Glutamatergic neuron (in vitro differentiated cells): Measurements from ENCODE around the gene ZFAND4. TPM values are rescaled to one million over a fixed set of nuclear protein-coding genes. Genes with fewer than 3 reads are reported as not detected.
"Not testable (repeated sequence)": the region's sequence is repeated elsewhere in the genome, so short reads cannot be mapped to it uniquely, and the experiment has no call there.

ENCODE experiments used
- DNase-seq: peaks from one replicate; pipeline ENCODE4 v3.0.0; 2022
- H3K27ac Mint-ChIP-seq: one replicate; pipeline ENCODE4 v1.8.0; 2020; ENCODE audit warnings: mild to moderate bottlenecking, mixed read lengths, inconsistent platforms; ENCODE audit not compliant: unreplicated experiment
- H3K27me3 Mint-ChIP-seq: one replicate; pipeline ENCODE4 v1.8.0; 2020; ENCODE audit warnings: mild to moderate bottlenecking, moderate library complexity, mixed read lengths, inconsistent platforms; ENCODE audit not compliant: unreplicated experiment
- H3K36me3 Mint-ChIP-seq: one replicate; pipeline ENCODE4 v1.8.0; 2020; ENCODE audit warnings: mild to moderate bottlenecking, mixed read lengths, inconsistent platforms; ENCODE audit not compliant: unreplicated experiment
- H3K4me1 Mint-ChIP-seq: one replicate; pipeline ENCODE4 v1.8.0; 2020; ENCODE audit warnings: mild to moderate bottlenecking, low read depth, mixed read lengths, inconsistent platforms; ENCODE audit not compliant: unreplicated experiment
- H3K4me3 Mint-ChIP-seq: one replicate; pipeline ENCODE4 v1.8.0; 2020; ENCODE audit warnings: mild to moderate bottlenecking, mixed read lengths, inconsistent platforms; ENCODE audit not compliant: unreplicated experiment
- H3K9me3 Mint-ChIP-seq: one replicate; pipeline ENCODE4 v1.8.0; 2020; ENCODE audit warnings: mild to moderate bottlenecking, moderate library complexity, mixed read lengths, inconsistent platforms; ENCODE audit not compliant: unreplicated experiment
- long read RNA-seq: library from polyadenylated mRNA; unstranded; transcript quantifications from one replicate; pipeline ENCODE4 v2.0.0, GENCODE V29; 2020; ENCODE audit not compliant: unreplicated experiment
- total RNA-seq: library from RNA; stranded (reverse); fragmentation: NEBNext Ultra II Directional; extraction: Animal tissue kit (Norgen Biotek cat#: 25700); gene quantifications from one replicate; pipeline ENCODE4 v1.2.1, GENCODE V29; 2021; ENCODE audit not compliant: unreplicated experiment
- TF ChIP-seq, protein P1 (sequence below): fragments of 200-600 bp; sonication (generic); IDR thresholded peaks from one replicate; pipeline ENCODE4 v1.5.0; 2021; ENCODE audit not compliant: partially characterized antibody, unreplicated experiment

ZFAND4 gene
- 33.0 TPM for total RNA-seq
- long read RNA-seq, partial matches to known transcripts: 3 of 8 reads
- long read RNA-seq, other reads (novel, unspliced or antisense): 5 of 8 reads

DNA sequence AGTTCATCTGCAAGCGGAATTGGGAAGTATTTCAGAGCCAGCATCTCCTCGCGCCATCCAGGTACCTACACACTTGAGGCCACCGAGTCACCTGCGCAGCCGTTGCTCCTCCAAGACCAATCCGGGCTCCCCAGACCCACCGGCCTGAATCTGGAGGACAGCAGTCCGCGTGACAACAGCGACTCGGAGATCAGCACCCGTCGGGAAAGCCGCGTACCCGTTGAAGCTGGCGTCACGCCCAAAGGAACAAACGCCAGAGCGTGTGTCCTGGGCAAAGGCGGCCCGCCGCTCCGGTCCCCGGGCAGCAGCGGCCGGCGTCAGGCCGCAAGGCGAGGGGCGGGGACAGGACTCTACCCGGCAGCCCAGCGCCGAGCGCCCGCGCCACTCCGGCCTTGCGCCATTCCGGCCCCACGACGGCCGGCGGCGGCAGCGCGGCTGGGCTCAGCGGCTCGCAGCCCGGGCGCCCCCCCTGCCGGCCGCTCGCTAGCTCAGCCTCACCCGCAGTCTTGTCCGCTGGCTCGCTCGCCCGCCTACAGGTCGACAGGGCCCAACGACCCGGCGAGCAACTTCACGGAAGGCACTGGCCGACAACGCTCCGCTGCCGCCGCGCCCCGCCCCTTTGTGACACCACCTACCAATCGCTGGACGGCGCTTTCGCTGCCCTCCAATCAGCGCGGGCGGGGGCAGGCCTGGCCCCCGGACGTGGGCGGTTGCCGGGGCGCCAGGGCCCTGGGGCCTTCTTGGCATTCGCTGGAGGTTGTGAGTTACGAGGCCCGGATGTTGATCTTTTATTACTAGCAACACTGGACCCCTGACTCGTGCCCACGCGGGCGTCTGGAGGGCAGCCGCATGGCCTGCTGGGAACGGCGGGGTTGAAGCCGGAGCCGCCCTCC is at the start of gene ZFAND4:
Gene ZFAND4 (minus strand): TSS at position 592 of the 893 bp plus-strand sequence. CDS start 9,047 bp downstream, outside the sequence.
- Mint-ChIP-seq H3K4me3 (peak within 1 kb of the TSS; percentile 87), H3K36me3 (no peaks in the 10 kb centered on the region), H3K9me3 (peaks cover 13% of the 10 kb centered on the region), H3K27ac (peak within 1 kb of the TSS; percentile 76), H3K4me1 (peaks cover 10% of the 10 kb centered on the region), H3K27me3 (peaks cover 5% of the 10 kb centered on the region)
- peak; percentile 99 for DNase-seq
- TF ChIP-seq, protein P1, sequence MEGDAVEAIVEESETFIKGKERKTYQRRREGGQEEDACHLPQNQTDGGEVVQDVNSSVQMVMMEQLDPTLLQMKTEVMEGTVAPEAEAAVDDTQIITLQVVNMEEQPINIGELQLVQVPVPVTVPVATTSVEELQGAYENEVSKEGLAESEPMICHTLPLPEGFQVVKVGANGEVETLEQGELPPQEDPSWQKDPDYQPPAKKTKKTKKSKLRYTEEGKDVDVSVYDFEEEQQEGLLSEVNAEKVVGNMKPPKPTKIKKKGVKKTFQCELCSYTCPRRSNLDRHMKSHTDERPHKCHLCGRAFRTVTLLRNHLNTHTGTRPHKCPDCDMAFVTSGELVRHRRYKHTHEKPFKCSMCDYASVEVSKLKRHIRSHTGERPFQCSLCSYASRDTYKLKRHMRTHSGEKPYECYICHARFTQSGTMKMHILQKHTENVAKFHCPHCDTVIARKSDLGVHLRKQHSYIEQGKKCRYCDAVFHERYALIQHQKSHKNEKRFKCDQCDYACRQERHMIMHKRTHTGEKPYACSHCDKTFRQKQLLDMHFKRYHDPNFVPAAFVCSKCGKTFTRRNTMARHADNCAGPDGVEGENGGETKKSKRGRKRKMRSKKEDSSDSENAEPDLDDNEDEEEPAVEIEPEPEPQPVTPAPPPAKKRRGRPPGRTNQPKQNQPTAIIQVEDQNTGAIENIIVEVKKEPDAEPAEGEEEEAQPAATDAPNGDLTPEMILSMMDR: peak; percentile 57

DNA sequence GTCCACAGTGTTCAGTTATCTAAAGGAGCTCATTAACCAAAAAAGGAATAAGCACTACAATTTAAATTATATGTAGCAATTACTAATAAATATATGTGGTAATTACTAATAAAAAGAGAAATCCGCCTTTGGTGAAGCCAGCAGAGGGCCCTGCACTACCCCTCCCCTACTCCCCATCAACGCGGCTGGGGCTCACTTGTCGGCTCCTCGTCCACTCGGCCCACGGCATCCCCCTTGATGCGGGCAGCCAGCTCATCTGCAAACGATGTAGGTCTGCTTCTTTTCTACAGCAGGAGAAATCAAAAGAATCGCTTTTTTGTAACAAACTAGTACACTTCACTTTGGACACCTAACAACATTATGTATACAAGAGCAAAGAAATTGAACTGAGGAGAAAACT is 48.9 kb upstream of the ZFAND4 start:
- H3K4me1 Mint-ChIP-seq, H3K27me3 Mint-ChIP-seq, H3K9me3 Mint-ChIP-seq, H3K27ac Mint-ChIP-seq, H3K36me3 Mint-ChIP-seq, H3K4me3 Mint-ChIP-seq, DNase-seq: not testable (repeated sequence)

DNA sequence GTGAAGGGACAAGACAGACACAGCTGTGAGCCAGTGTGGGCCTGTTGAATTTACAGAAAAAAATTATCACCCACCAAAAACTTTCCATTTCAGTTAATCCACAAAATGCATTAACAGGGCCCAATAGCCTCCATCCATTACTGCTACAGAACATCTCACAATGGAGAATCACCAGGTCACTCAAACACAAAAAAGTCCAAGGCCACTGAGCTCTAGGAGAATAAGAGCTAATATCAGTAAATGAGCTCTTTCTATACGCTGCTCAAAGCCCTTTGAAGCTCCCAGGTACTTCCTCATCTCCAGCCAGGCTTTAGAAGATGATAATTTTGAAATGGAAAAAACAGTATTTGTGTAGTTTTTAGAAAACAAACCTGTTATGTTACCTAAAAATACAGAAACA is 45.1 kb upstream of the ZFAND4 start:
- H3K4me1 Mint-ChIP-seq: peaks cover 21% of the 10 kb centered on the region
- not testable (repeated sequence) for H3K9me3 Mint-ChIP-seq, H3K4me3 Mint-ChIP-seq, H3K27ac Mint-ChIP-seq, H3K27me3 Mint-ChIP-seq, H3K36me3 Mint-ChIP-seq, DNase-seq

DNA sequence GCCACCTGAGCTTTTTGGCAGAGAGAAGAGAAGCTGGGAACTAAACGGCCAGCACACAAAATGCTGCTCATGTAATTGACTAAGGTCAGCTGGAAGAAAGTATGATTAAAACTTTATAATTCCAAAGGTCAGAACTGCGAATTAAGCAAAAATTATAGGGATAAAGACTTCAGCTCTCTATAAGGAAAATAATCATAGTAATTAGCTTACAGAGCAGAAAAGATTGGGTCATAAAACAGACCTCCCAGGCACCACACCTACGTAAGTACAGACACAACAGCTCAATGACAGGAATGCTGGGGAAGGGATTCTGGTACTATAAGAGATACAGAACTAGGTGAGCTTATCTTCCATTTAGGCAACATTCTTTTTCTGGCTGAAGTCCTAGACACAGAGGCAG is 44.5 kb upstream of the ZFAND4 start:
- not testable (repeated sequence) for H3K36me3 Mint-ChIP-seq, H3K27ac Mint-ChIP-seq, H3K27me3 Mint-ChIP-seq, H3K9me3 Mint-ChIP-seq, DNase-seq, H3K4me3 Mint-ChIP-seq
- peaks cover 23% of the 10 kb centered on the region for H3K4me1 Mint-ChIP-seq

DNA sequence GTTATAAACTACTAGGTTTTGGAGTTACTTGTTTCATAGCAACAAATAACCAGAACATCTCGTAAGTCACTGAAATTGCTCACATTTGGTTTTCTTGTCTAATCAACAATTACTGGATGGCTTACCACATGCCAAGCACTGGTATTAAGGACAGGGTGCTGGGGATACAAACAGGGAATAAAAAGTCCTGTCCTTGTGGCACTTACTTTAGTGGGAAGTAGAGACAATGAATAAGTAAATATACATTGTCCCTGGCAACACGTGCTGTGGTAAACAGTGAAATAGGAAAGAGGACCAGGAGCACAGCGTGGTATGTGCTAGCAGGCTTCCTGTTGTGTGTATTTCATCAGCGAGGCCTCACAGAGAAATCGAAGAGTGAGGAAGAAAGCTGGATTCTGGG is 38.7 kb upstream of the ZFAND4 start:
- not testable (repeated sequence) for H3K27ac Mint-ChIP-seq, H3K36me3 Mint-ChIP-seq, H3K9me3 Mint-ChIP-seq, H3K27me3 Mint-ChIP-seq, DNase-seq, H3K4me3 Mint-ChIP-seq
- peaks cover 27% of the 10 kb centered on the region for H3K4me1 Mint-ChIP-seq

DNA sequence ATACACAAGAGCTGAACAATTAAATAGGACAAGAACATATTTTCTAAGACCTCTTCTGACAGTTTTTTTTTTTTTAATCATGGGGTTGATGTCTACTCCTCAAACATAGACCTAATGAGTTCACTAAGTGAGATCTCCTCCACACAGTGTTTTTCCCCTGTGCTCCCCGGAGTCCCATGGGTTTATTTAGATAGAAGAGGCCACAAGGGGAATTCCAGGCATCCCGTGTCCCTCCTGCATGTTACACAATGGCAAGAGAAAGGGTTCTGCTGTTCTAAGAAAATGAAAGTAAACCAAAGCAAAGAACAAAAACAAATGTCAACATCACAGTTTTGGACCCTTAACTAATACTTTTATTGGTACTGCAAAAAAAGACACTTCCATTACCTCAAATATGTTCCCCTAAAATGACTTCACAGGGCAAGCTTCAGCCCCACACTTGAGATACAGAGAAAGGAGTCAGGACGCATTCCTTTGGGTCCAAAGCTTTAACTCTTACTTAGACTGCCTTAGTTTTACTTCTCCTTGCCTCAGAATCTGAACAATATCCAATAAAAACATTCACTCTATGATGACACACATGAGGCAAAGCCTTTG is 37.7 kb upstream of the ZFAND4 start:
- H3K4me1 Mint-ChIP-seq: peaks cover 24% of the 10 kb centered on the region
- H3K27ac Mint-ChIP-seq, H3K4me3 Mint-ChIP-seq, H3K9me3 Mint-ChIP-seq, H3K36me3 Mint-ChIP-seq, DNase-seq, H3K27me3 Mint-ChIP-seq: not testable (repeated sequence)

DNA sequence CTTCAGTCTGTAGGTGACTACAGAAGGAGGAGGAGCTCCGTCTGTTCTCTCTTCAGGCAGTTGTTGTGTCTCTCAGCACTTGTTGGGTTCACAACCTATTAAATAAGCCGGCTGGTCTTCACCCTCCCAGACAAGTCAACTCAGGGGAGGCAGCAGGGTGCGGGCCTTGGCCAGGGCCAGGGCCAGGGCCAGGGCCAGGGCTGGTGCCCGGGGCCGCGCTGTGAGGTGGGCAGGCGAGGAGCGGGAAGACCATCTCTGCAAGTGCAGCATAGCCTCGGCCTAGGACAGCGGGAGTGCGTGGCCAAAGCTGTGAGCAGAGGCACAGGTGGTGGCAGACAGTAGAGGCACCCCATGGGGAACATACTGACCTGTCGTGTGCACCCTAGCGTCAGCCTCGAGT is 5.9 kb upstream of the ZFAND4 start:
- not testable (repeated sequence) for H3K27me3 Mint-ChIP-seq, H3K36me3 Mint-ChIP-seq, H3K27ac Mint-ChIP-seq, H3K4me3 Mint-ChIP-seq, DNase-seq, H3K4me1 Mint-ChIP-seq, H3K9me3 Mint-ChIP-seq

DNA sequence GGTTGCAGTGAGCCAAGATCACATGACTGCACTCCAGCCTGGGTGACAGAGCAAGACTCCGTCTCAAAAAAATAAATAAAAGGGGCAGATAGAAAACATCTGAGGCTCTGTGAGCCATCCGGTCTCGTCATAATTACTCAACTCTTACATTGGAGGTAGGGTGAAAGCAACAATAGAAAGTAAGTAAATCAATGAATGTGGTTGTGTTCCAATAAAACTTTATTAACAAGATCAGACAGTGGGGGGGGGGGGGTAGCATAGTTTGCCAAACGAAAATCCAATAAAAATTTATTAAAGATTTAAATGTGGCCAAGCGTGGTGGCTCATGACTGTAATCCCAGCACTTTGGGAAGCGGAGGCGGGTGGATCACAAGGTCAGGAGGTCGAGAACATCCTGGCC is 2.8 kb upstream of the ZFAND4 start:
- DNase-seq: no peak
- no peaks in the 10 kb centered on the region for H3K36me3 Mint-ChIP-seq
- no peak overlapping the region for H3K27ac Mint-ChIP-seq
- no peak overlapping the region for H3K4me3 Mint-ChIP-seq
- H3K27me3 Mint-ChIP-seq: peaks cover 5% of the 10 kb centered on the region
- peaks cover 10% of the 10 kb centered on the region for H3K9me3 Mint-ChIP-seq
- TF ChIP-seq, protein P1: no peak
- H3K4me1 Mint-ChIP-seq: no peaks in the 10 kb centered on the region
